Measurements from ENCODE around the gene ATP11B.

DNA sequence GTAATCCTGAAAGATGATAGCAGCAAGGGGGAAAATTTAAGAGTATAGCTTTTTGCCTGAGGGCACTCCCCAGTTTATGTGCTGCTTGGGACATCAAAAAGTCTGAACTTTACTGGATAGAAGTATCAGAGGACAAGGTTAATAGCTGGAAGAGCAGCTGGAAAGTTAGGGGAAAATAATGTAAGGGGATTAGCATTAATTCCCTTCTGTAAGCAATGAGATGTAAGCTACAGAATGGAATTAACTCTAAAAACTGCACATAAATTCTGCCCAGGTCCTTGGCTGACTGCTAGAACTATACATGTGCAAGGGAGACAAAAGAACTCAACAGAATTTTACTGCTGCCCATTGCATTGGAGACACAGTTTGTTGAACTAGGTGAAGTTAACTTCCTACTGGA lies 55.6 kb downstream of the ATP11B start:
- TF ChIP-seq, protein P1, sequence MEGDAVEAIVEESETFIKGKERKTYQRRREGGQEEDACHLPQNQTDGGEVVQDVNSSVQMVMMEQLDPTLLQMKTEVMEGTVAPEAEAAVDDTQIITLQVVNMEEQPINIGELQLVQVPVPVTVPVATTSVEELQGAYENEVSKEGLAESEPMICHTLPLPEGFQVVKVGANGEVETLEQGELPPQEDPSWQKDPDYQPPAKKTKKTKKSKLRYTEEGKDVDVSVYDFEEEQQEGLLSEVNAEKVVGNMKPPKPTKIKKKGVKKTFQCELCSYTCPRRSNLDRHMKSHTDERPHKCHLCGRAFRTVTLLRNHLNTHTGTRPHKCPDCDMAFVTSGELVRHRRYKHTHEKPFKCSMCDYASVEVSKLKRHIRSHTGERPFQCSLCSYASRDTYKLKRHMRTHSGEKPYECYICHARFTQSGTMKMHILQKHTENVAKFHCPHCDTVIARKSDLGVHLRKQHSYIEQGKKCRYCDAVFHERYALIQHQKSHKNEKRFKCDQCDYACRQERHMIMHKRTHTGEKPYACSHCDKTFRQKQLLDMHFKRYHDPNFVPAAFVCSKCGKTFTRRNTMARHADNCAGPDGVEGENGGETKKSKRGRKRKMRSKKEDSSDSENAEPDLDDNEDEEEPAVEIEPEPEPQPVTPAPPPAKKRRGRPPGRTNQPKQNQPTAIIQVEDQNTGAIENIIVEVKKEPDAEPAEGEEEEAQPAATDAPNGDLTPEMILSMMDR (IDR thresholded peaks at IDR 0.05): no peak
- TF ChIP-seq POLR2AphosphoS5 (IDR thresholded peaks at IDR 0.05): no peak
